ENCODE data around the gene ERBB2.
A peak's percentile ranks its signal among the peaks of the same experiment; 100 is the strongest.

The ERBB2 gene

GRCh38 chr17:39729280-39729851 lies 29.5 kb downstream of the ERBB2 start:
- DNase-seq, result no peak

GRCh38 chr17:39730095-39730921 lies 30.4 kb downstream of the ERBB2 start, which contains the start of gene MIEN1:
Gene MIEN1, minus strand, starts transcription at chr17:39730532. Its CDS starts 37 bp downstream, at chr17:39730495.
- DNase-seq, result peak; percentile 90 to 95 (median 93)

- no peak for DNase-seq
Measured at GRCh38 chr17:39732586-39732985, 32.7 kb downstream of the ERBB2 start.

DNA sequence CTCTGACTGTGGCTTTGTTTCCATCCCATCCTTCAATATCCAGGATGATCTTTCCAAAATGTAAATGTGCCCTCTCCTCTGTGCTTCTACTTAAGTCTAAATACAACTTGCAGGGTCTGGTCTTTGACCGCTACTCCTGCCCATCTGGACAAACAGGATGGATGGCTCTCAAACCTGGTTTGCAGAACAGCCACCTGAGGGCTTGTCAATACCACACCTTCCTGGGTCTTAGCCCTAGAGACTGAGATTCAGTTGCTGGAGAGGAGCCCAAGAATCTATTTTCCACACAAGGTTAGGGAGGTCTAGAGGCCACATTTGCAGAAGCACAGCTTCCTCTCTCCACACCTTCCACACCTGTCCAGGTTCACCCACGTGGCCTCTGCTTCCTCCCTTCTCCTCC lies 36.0 kb downstream of the ERBB2 start:
- no peak for DNase-seq

GRCh38 chr17:39736319-39737165 lies 36.7 kb downstream of the ERBB2 start:
- no peak for DNase-seq

GRCh38 chr17:39737206-39737759 lies 37.4 kb downstream of the ERBB2 start:
- no peak for DNase-seq

DNA sequence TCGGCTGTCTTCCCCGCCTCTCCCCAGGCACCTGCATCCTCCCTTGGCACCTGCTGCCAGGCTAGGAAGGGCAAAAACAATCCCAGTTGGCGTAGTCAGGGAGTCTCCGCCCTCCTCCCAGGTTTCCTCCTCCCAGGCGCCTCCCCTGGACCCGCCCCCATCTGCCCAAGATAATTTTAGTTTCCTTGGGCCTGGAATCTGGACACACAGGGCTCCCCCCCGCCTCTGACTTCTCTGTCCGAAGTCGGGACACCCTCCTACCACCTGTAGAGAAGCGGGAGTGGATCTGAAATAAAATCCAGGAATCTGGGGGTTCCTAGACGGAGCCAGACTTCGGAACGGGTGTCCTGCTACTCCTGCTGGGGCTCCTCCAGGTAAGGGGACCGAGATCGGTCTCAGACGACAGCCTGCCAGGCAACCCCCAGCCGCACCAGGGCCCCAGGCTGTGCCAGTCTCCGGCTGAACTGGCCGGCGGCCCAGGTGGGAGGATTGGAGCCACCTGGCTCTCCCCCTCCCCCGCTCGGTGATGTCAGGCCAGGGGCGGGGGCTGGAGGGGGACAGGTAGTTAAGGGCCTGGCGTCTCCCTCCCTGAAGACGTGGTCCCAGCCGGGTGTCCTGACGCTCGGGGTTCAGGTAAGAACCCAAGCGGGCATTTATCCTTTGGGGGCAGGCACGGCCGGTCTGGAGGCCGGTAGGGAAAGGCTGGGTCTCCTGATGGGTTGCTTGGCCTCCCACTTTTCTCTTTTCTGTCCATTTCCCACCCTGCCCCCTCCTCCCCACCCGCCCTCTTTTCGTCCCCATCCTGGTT lies 38.1 kb downstream of the ERBB2 start, which contains the start of gene GRB7:
Gene GRB7, plus strand, starts transcription at position 179 of the 808 bp plus-strand sequence. CDS start 4,364 bp downstream, outside the sequence.
- no peak for DNase-seq

- DNase-seq, result no peak
Measured at GRCh38 chr17:39738568-39738901, 38.7 kb downstream of the ERBB2 start.

GRCh38 chr17:39738983-39739884 lies 39.4 kb downstream of the ERBB2 start:
- DNase-seq, result no peak

DNA sequence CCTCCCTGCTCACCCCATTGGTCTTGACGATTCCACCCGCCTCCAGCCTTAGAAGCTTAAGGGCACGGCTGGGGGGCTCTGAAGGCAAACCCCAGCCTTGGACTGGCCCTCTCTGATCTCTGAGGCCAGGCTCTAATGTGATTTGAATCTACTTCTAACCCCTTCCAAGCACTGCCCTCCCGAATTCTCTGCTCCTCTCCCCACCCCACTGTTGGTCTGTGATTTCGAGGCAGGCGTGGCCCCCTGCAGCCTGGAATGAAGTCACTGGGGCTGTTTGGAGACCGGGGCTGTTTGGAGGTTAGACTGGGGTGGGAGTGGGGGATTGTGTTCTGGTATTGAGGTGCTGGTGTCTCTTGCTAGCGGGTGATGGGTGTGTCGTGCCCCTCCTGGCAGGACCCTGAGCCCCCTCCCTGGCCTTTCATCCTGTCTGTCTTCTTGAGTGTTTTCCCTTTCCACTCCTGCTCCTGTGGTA lies 40.1 kb downstream of the ERBB2 start:
- no peak for DNase-seq

- no peak for DNase-seq
Measured at GRCh38 chr17:39740357-39741111, 40.7 kb downstream of the ERBB2 start.

DNA sequence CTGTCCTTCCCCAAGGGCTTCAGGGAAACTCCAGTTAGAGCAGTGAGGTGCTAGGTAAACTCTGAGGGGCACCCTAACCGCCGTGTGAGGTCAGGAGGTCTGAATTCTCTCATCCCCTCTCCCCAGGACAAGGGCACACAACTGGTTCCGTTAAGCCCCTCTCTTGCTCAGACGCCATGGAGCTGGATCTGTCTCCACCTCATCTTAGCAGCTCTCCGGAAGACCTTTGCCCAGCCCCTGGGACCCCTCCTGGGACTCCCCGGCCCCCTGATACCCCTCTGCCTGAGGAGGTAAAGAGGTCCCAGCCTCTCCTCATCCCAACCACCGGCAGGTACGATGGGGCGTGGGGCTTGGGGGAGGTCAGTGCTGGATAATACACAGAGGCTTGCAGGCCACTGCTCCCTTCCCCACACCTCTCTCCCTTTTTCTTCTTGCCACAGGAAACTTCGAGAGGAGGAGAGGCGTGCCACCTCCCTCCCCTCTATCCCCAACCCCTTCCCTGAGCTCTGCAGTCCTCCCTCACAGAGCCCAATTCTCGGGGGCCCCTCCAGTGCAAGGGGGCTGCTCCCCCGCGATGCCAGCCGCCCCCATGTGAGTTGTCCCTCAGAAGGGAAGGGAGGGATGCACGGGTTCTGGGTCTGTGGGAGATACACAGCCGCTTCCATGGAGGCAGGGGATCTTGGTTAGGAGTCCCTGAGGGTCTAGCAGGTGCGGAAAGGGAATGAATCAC lies 42.4 kb downstream of the ERBB2 start:
- no peak for DNase-seq

DNA sequence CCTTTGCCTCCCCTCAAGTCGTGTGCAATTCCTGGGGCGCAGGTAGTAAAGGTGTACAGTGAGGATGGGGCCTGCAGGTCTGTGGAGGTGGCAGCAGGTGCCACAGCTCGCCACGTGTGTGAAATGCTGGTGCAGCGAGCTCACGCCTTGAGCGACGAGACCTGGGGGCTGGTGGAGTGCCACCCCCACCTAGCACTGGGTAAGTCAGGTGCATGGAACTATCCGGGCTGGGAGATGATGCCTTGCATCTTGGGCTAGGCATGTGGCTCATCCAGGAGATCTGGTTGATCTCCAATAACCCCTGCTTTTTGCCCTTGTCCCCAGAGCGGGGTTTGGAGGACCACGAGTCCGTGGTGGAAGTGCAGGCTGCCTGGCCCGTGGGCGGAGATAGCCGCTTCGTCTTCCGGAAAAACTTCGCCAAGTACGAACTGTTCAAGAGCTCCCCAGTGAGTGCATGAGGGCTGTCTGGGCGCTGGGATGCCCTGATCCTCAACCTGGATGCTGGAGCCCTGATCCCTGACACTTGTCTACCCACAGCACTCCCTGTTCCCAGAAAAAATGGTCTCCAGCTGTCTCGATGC lies 43.1 kb downstream of the ERBB2 start:
- DNase-seq, result no peak

DNA sequence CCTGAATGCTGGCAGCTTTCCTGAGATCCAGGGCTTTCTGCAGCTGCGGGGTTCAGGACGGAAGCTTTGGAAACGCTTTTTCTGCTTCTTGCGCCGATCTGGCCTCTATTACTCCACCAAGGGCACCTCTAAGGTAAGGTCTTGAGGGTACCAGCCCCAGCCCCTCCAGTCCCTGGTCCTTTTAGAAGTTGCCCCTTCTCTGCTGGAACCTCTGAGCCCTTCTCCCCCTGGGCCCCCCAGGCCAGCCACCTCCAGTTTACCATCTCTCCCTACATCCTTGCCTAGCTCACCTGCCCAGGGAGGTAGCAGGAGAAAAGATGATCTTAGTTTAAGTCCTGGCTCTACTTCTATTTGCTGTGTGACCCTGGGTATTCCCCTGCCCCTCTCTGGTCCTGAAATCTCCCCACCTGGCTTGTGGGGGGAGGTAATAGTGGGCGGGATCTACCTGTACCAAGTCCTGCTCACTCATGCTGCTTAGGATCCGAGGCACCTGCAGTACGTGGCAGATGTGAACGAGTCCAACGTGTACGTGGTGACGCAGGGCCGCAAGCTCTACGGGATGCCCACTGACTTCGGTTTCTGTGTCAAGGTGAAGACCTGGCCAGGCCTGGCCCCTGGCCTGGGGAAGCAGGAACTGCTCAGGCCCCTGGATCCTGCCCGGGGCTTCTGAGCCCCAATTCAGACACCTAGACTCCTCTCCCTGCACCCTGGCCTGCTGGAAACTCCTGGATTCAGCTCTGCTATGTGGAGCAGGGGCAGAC lies 44.4 kb downstream of the ERBB2 start:
- no peak for DNase-seq

GRCh38 chr17:39744836-39745215 lies 45.0 kb downstream of the ERBB2 start:
- DNase-seq, result no peak

GRCh38 chr17:39745335-39746144 lies 45.7 kb downstream of the ERBB2 start:
- no peak for DNase-seq

DNA sequence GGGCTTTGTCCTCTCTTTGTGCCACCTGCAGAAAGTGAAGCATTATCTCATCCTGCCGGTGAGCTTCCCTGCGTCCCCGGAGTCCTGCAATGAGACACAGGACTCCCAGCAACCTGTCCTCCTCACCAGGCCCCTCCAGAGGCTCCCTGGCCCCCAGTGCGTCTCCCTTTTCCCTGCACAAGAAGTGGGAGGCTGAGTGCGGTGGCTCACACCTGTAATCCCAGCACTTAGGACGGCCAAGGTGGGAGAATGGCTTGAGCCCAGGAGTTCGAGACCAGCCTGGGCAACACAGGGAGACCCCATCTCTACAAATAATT lies 46.2 kb downstream of the ERBB2 start:
- DNase-seq, result no peak

- no peak for DNase-seq
Measured at GRCh38 chr17:39747745-39748144, 47.9 kb downstream of the ERBB2 start.
